ENCODE results near the gene TMEM203. TPM values are rescaled to one million over a fixed set of nuclear protein-coding genes. Genes with fewer than 3 reads are reported as not detected.

TMEM203 gene
- total and polyA plus RNA-seq, 2 of the 13 experiments (the other 11 are each of a cell fraction or from before 2014, with no cell fraction given): 23.4 to 36.7 TPM

DNA sequence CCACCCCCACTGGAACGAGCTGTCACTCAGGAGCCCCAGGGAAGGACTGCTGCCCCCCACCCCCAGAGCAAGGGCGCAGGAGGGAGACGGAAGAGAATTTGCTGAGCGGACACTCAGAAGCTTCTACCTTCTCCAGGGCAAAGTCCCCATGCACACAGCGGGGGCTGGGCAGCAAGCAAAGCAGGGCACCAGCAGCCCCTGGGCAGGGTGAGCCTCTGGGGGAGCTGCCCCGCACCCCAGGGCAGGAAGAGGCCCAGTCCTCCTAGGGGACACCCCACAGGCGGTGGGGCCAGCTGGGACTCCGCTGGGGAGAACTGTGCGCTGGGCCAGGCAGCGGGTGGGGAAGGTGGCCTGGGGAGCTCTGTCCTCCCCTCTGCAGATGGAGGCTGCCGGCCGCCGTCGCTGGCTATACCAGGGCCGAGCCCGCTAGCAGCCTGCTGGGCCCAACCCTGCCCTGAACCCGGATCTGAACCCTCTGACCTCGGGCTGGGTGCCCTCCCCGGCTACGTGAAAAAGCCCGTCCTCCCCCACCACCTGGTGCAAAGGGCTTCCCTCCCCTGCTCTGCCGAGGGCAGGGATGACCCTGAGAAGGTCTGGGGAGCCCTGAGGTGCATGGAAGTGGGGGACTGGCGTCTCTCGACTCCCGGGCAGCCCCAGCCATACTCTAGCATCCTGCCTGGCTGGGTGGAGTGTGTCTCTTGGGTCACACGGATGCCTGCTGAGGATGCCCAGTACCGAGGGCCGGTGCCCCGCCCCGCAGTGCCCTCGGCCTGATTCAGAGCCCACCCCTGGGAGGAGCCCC is 24.7 kb upstream of the TMEM203 start (continued):
- TF ChIP-seq, protein P1, sequence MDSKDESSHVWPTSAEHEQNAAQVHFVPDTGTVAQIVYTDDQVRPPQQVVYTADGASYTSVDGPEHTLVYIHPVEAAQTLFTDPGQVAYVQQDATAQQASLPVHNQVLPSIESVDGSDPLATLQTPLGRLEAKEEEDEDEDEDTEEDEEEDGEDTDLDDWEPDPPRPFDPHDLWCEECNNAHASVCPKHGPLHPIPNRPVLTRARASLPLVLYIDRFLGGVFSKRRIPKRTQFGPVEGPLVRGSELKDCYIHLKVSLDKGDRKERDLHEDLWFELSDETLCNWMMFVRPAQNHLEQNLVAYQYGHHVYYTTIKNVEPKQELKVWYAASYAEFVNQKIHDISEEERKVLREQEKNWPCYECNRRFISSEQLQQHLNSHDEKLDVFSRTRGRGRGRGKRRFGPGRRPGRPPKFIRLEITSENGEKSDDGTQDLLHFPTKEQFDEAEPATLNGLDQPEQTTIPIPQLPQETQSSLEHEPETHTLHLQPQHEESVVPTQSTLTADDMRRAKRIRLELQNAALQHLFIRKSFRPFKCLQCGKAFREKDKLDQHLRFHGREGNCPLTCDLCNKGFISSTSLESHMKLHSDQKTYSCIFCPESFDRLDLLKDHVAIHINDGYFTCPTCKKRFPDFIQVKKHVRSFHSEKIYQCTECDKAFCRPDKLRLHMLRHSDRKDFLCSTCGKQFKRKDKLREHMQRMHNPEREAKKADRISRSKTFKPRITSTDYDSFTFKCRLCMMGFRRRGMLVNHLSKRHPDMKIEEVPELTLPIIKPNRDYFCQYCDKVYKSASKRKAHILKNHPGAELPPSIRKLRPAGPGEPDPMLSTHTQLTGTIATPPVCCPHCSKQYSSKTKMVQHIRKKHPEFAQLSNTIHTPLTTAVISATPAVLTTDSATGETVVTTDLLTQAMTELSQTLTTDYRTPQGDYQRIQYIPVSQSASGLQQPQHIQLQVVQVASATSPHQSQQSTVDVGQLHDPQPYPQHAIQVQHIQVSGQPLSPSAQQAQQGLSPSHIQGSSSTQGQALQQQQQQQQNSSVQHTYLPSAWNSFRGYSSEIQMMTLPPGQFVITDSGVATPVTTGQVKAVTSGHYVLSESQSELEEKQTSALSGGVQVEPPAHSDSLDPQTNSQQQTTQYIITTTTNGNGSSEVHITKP (CRISPR knock-in tag; IDR thresholded peaks at IDR 0.05; ENCODE audit: low read depth): peak; percentile 91
- TF ChIP-seq ZNF343 (CRISPR knock-in tag; IDR thresholded peaks at IDR 0.05) (no peak; the same call in 1 of the 2 replicates), ZSCAN21 (CRISPR knock-in tag; IDR thresholded peaks at IDR 0.05; ENCODE audit: borderline replicate concordance) (peak; percentile 81), ZBTB38 (CRISPR knock-in tag; IDR thresholded peaks at IDR 0.05) (peak; percentile 40; the same call in 1 of the 2 replicates), PAF1 (CRISPR knock-in tag; IDR thresholded peaks at IDR 0.05) (0 out of 2 replicates have a peak, but pooled peaks have one; percentile 18), NR2F6 (IDR thresholded peaks at IDR 0.05) (peak; percentile 68), NR2F6 (CRISPR knock-in tag; IDR thresholded peaks at IDR 0.05) (peak; percentile 72), ZNF382 (CRISPR knock-in tag; IDR thresholded peaks at IDR 0.05; ENCODE audit: borderline replicate concordance) (no peak), JUNB (CRISPR knock-in tag; IDR thresholded peaks at IDR 0.05; ENCODE audit: borderline replicate concordance) (no peak), ATF7-NPFF (CRISPR knock-in tag; IDR thresholded peaks at IDR 0.05; ENCODE audit: low read depth) (peak; percentile 79; the same call in 1 of the 2 replicates), HOXA9 (CRISPR knock-in tag; IDR thresholded peaks at IDR 0.05; ENCODE audit: borderline replicate concordance) (no peak), MED13 (CRISPR knock-in tag; IDR thresholded peaks at IDR 0.05) (no peak), HMG20B (CRISPR knock-in tag; conservative IDR thresholded peaks at IDR 0.05) (no peak), EEA1 (CRISPR knock-in tag; IDR thresholded peaks at IDR 0.05; ENCODE audit: borderline replicate concordance) (peak; percentile 8; the same call in 1 of the 2 replicates), ZNF75D (CRISPR knock-in tag; IDR thresholded peaks at IDR 0.05; ENCODE audit: borderline replicate concordance) (no peak), ZNF563 (CRISPR knock-in tag; IDR thresholded peaks at IDR 0.05) (no peak), SMAD1 (CRISPR knock-in tag; IDR thresholded peaks at IDR 0.05; ENCODE audit: borderline replicate concordance, low read depth) (peak; percentile 20; the same call in 1 of the 2 replicates)
- TF ChIP-seq, protein P2, sequence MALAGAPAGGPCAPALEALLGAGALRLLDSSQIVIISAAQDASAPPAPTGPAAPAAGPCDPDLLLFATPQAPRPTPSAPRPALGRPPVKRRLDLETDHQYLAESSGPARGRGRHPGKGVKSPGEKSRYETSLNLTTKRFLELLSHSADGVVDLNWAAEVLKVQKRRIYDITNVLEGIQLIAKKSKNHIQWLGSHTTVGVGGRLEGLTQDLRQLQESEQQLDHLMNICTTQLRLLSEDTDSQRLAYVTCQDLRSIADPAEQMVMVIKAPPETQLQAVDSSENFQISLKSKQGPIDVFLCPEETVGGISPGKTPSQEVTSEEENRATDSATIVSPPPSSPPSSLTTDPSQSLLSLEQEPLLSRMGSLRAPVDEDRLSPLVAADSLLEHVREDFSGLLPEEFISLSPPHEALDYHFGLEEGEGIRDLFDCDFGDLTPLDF (CRISPR knock-in tag; IDR thresholded peaks at IDR 0.05): no peak
- TF ChIP-seq, protein P3, sequence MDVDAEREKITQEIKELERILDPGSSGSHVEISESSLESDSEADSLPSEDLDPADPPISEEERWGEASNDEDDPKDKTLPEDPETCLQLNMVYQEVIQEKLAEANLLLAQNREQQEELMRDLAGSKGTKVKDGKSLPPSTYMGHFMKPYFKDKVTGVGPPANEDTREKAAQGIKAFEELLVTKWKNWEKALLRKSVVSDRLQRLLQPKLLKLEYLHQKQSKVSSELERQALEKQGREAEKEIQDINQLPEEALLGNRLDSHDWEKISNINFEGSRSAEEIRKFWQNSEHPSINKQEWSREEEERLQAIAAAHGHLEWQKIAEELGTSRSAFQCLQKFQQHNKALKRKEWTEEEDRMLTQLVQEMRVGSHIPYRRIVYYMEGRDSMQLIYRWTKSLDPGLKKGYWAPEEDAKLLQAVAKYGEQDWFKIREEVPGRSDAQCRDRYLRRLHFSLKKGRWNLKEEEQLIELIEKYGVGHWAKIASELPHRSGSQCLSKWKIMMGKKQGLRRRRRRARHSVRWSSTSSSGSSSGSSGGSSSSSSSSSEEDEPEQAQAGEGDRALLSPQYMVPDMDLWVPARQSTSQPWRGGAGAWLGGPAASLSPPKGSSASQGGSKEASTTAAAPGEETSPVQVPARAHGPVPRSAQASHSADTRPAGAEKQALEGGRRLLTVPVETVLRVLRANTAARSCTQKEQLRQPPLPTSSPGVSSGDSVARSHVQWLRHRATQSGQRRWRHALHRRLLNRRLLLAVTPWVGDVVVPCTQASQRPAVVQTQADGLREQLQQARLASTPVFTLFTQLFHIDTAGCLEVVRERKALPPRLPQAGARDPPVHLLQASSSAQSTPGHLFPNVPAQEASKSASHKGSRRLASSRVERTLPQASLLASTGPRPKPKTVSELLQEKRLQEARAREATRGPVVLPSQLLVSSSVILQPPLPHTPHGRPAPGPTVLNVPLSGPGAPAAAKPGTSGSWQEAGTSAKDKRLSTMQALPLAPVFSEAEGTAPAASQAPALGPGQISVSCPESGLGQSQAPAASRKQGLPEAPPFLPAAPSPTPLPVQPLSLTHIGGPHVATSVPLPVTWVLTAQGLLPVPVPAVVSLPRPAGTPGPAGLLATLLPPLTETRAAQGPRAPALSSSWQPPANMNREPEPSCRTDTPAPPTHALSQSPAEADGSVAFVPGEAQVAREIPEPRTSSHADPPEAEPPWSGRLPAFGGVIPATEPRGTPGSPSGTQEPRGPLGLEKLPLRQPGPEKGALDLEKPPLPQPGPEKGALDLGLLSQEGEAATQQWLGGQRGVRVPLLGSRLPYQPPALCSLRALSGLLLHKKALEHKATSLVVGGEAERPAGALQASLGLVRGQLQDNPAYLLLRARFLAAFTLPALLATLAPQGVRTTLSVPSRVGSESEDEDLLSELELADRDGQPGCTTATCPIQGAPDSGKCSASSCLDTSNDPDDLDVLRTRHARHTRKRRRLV (CRISPR knock-in tag; IDR thresholded peaks at IDR 0.05): no peak
